Right renal pelvis (tissue), 4 donors: ENCODE results near the gene DGCR2. TPM values are rescaled to one million over a fixed set of nuclear protein-coding genes. Genes with fewer than 3 reads are reported as not detected.

Experiments used
- DNase-seq, 4 donors: peaks; one replicate each; pipeline ENCODE4 v3.0.0-alpha.2; 2013; ENCODE audit warnings: low read depth in 4 of 4, low spot score in 3 of 4, missing footprints in 1 of 4
- polyA plus RNA-seq, 4 donors: library from polyadenylated mRNA; unstranded; fragments of 120-200 nt; gene quantifications; one replicate each; pipeline ENCODE4 v1.2.1, GENCODE V29; 2013; ENCODE audit not compliant: insufficient read length in 4 of 4

The DGCR2 gene
- polyA plus RNA-seq, 4 donors: 71.9 to 94.3 (median 83.6) TPM

GRCh38 chr22:19147195-19147780 lies 25.1 kb upstream of the DGCR2 start:
- no peak for DNase-seq

- DNase-seq: no peak
These were observed 24.2 kb upstream of the DGCR2 start for GRCh38 chr22:19146215-19146968.

DNA sequence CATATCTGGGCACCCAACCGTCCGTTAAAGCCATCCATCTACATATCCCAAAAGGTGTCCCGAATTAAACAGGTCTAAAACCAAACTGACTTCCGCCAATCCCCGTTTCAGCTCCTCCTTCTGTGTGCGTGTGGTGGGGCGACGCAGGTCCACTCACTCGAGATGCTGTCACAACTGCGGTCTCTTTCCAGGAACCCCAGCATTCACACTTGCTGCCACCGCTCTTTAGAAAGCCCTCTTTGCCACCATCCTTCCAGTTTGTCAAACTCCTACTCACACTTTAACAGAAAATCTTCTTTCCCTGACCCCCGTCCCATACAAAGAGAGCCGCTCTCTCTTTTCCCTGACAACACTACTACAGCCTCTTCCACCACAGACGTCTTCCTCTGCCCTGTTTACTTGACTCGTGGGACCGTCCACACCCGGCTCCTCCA lies 21.8 kb upstream of the DGCR2 start:
- no peak for DNase-seq

DNA sequence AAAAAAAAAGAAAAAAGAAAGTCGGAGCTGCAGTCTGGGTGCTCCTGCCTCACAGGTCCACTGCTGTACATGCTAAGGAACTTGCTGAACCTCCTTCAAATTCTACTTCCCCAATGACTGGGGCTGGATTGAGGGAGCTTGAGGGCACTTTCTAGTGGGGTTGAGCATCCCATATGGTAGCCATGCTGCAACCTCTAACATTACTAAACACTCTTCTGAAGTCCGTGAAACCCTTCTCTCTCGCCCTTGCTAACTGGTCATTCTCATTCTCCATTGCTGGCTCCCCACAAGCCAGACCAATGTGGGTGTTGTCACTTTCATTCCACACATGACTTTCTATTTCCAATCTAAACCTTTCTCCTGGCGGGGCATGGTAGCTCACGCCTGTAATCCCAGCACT lies 21.0 kb upstream of the DGCR2 start:
- no peak for DNase-seq

- DNase-seq: no peak
These were observed 20.2 kb upstream of the DGCR2 start for GRCh38 chr22:19142394-19142793.

DNA sequence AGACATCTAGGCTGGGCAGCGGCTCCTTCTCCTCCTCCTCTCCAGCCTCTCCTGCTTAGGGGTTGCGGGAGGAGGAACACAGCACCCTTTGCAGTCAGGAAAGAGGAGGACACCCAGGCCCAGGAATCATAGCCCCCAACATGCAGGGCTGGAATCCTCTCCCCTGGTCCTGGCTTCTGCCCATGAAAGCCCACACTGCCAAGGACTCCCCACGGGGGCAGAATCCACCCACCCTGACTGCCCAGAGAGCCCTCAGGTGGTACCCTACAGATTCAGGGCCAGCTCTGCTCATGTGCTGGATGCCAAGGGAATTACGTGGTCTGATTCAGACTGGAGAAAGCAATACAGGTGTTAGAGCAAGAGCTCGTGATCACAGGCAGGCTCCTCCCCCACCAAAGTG lies 17.8 kb upstream of the DGCR2 start:
- DNase-seq: no peak

- DNase-seq: no peak
These were observed 16.8 kb upstream of the DGCR2 start for GRCh38 chr22:19139001-19139356.

GRCh38 chr22:19138217-19139000 lies 16.2 kb upstream of the DGCR2 start:
- DNase-seq: no peak

DNA sequence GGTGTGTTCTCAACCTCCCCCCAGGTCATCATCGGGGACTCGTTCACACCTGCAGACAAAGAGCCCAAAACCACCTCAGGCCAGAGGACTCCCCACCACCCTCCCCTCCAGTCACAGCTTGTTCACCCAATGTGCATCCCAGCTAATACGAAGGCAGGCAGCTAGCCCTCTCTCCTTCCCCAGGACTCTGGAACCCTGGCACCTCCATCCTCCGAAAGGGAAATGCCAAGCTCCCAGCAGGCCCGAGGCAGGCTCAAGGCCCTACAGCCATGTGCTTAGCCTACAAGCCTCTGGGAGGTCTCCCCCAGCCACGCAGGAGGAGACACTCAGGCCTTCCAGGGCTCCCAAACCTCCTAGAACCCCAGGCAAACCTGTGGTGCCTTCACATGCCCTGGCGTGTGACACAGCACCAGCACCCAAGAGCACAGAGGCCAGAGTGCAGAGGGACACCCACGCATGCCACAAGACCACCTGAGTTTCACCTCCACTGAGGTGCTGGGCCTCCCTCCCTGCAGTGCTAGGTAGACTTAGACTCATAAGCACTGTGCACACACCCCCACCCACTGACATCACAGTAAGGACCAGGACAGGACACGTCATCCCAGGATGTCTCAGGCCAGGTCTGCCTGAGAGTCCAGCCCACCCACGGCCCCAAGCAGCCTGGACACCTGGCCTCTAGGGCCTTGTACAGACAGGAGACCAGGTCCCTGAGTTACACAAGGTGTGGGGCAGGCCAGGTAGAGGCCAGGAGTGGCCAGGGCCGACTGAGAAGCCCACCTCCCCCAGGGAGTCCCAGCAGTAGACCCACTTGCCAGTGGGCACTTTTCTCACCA lies 15.4 kb upstream of the DGCR2 start:
- no peak for DNase-seq

- no peak for DNase-seq
These were observed 14.7 kb upstream of the DGCR2 start for GRCh38 chr22:19136915-19137314.

DNA sequence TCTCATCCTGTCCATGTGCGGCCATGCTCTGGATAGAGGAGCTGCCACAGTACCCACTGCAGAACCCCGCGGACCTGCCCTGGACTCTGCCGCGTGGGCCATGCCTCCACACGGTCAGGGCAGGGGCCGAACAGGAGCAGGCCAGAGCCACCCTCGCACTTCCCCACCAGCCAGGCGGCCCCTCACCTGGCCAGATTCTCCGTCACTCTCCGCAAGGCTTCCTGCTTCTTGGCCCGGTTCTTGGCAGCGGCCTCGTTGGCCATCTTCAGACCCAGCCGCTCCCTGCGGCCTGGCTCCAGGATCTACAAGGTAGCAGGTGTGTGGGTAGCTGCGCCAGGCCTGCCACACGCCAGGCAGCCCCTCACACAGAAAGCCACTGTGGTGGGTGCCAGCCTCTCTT lies 12.7 kb upstream of the DGCR2 start:
- no peak for DNase-seq

DNA sequence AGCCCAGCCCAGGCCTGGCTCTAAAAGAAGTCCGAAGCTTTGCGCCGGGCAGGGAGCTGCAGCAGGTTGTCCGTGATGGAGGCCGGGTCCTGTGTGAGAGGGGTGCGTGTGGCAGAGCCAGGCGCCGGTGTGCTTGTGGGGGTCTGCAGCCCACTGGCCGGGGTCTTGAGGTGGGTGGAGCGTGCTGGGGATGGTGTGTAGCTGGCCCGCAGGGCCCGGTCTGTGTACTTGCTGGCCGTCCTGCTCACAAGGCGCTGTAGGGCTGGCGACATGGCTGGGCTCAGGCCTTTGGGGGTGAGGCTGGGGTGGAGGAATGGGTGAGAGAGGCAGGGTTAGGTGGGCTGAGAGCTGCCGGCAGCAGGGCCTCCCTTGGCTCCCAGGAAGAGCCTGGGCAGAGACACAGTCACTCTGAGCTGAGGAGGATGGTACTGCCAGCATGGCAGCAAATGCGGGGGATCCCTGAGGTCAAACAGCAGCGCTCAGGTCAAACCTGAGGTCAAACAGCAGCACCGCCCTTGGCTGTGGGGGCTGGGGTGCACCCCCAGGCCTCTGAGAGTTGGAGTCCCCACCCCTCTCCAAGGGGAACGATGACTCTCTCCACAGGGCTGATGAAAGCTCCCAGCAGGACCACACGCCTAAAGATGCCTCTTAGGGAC lies 12.1 kb upstream of the DGCR2 start:
- DNase-seq: no peak

DNA sequence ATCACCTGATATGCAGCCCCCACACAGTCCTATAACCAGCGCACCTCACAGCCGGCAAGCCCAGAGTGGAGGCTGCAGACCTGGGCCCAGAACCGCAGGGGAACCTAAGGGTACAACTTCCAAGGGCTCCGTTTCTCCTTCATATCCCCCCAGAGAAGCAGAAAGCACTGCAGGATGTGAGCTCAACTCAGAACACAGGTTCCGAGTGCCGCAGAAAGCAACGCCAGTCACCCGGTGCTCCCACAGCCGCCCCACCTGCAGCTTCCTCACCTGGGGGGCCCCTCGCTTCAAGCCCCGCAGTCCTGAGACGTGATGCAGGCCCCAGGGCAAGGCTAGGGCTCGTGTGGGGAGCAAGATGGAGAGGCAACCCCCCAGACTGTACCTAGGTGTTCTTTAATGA lies 11.3 kb upstream of the DGCR2 start:
- DNase-seq: no peak

DNA sequence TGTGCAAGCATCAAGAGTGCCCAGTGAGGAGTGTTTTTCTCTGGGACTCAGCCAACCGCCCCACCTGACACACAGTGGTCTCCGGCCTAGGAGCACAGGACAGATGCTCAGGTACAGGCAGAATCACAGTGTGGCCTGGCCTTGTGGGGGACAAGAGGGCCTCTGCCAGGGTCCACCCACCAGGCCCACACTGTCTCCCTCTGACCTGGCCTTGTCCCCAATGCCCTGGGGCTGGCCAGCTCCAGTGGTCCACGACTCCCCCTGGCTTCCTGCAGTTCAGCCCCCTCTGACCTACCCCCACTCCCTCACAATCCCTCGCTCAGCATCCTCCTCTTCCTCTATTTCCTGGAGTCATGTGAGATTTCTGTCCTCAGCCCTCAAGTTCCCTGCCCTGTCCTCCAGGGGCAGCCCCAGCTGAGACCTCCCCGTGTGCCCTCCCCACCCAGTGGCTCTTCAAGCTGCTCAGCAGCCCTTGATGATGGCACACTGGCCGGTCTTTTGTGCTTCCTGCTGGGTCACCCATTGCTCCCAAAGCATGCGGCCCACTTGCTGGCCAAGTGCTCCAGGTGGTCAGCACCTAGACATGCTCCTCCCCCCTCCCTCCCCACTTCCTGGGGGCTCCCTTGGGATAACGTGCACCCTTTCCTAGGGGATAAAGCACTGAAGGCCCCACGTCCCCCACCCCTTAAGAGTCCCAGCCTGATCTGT lies 10.6 kb upstream of the DGCR2 start:
- no peak for DNase-seq

DNA sequence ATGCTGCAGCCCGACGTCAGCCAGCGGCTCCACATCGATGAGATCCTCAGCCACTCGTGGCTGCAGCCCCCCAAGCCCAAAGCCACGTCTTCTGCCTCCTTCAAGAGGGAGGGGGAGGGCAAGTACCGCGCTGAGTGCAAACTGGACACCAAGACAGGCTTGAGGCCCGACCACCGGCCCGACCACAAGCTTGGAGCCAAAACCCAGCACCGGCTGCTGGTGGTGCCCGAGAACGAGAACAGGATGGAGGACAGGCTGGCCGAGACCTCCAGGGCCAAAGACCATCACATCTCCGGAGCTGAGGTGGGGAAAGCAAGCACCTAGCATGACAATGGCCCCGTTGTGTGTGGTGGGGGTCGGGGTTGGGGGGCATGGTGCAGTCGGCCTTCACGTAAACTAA lies 9.9 kb upstream of the DGCR2 start:
- DNase-seq: no peak

DNA sequence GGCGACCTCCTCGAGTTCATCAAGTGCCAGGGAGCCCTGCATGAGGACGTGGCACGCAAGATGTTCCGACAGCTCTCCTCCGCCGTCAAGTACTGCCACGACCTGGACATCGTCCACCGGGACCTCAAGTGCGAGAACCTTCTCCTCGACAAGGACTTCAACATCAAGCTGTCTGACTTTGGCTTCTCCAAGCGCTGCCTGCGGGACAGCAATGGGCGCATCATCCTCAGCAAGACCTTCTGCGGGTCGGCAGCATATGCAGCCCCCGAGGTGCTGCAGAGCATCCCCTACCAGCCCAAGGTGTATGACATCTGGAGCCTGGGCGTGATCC lies 9.4 kb upstream of the DGCR2 start:
- no peak for DNase-seq

DNA sequence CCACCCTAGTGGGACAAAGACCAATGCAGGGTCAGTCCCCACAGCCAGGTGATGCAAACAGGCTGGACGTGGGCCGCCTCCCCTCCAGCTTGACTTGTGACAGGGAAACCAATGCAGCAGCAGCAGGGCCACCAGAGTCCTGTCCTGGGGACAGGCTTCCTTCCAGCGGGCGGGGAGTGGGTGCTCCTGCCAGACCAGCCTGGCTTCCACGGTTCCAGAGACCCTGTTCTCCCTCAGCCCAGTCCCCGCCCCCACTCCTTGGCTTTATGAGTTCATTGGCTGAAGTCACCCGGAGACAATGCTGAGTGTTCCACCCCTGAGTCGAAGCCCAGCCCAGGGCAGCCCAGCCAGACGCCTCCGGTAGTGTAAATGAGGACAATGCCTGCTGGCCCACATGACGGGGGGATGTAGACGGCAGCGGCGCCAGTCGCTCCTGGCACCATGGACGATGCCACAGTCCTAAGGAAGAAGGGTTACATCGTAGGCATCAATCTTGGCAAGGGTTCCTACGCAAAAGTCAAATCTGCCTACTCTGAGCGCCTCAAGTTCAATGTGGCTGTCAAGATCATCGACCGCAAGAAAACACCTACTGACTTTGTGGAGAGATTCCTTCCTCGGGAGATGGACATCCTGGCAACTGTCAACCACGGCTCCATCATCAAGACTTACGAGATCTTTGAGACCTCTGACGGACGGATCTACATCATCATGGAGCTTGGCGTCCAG lies 8.9 kb upstream of the DGCR2 start, which contains the start of gene TSSK2:
TSS of gene TSSK2 (plus strand) at position 350 of the 726 bp plus-strand sequence. CDS start at position 442, 92 bp downstream.
- DNase-seq: no peak

DNA sequence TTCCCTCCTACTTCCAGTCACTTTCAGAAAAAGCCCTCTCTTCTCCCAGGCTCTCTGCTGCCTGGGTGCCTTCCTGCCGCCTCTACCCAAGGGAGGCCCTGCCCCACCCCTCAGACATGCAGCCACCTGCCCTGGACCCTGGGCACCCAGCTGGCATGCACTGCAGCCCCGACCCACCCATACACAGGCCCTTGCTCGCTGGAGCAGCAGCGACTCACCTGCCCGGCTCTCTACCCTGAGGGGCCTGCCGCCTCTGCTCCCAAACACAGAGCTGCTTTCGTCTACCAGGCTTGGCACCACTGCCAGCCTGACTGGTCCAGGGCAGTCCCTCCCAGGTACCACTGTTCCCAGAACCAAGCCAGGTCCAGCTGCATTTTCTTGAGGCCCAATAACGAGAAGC lies 7.7 kb upstream of the DGCR2 start:
- DNase-seq: no peak
